IMR-90 (cell line): ENCODE data around the gene SMC4. TPM values are rescaled to one million over a fixed set of nuclear protein-coding genes. Genes with fewer than 3 reads are reported as not detected.

Experiments used
- ATAC-seq: fragments of 200-7000 bp; cut with Tn5 transposase; 2 replicates; pipeline ENCODE4 v1.9.1; 2020; ENCODE audit warnings: low read depth, mild to moderate bottlenecking, moderate library complexity
- BruUV-seq: library from RNA; stranded (reverse); fragments of 400-500 nt; replicated peaks from 2 replicates; lab custom pipeline; 2021; lab: Mats Ljungman, UMichigan
- CTCF ChIA-PET: fragments of 300-600 bp; formaldehyde crosslinking; extraction: SDS; loops from one replicate; lab custom pipeline; 2021; ENCODE audit warnings: antibody characterized with exemption; lab: Yijun Ruan, JAX
- POLR2A ChIA-PET: fragments of 300-600 bp; sonication (Branson Sonifier 250); formaldehyde crosslinking; loops from one replicate; lab custom pipeline; 2022; ENCODE audit warnings: antibody characterized with exemption; ENCODE audit not compliant: unreplicated experiment; lab: Charles Lee
- DNase-seq: peaks from one replicate; pipeline ENCODE4 v3.0.0; 2013
- H2AFZ ChIP-seq: replicated peaks from 2 replicates; pipeline ENCODE3; 2013; ENCODE audit warnings: low read length, mild to moderate bottlenecking; ENCODE audit not compliant: poor library complexity
- H2AK5ac ChIP-seq: 2 replicates; pipeline ENCODE4 v1.6.1; 2013; ENCODE audit warnings: low read depth, low read length, inconsistent platforms
- H2AK9ac ChIP-seq: replicated peaks from 2 replicates; pipeline ENCODE3; 2013; ENCODE audit warnings: mild to moderate bottlenecking, low read depth, low read length, moderate library complexity; ENCODE audit not compliant: poor library complexity
- H2BK120ac ChIP-seq: 2 replicates; pipeline ENCODE4 v1.6.1; 2013; ENCODE audit warnings: low read depth, low read length, inconsistent platforms
- H2BK15ac ChIP-seq: 3 replicates; pipeline ENCODE4 v1.6.1; 2013; ENCODE audit warnings: low read depth, low read length, inconsistent platforms
- H2BK20ac ChIP-seq: 2 replicates; pipeline ENCODE4 v1.6.1; 2013; ENCODE audit warnings: low read depth, mild to moderate bottlenecking, inconsistent platforms, low read length, moderate library complexity
- H2BK5ac ChIP-seq: 2 replicates; pipeline ENCODE4 v1.6.1; 2013; ENCODE audit warnings: mild to moderate bottlenecking, low read depth, low read length, inconsistent platforms; ENCODE audit not compliant: poor library complexity, severe bottlenecking
- H3K14ac ChIP-seq: replicated peaks from 2 replicates; pipeline ENCODE4 v1.6.1; 2013; ENCODE audit warnings: low read depth, low read length, inconsistent platforms
- H3K18ac ChIP-seq: 2 replicates; pipeline ENCODE4 v1.6.1; 2013; ENCODE audit warnings: low read depth, low read length, control low read depth
- H3K23ac ChIP-seq: 2 replicates; pipeline ENCODE4 v1.6.1; 2013; ENCODE audit warnings: low read depth, low read length, inconsistent platforms
- H3K27ac ChIP-seq: 2 replicates; pipeline ENCODE4 v1.5.1; 2013; ENCODE audit warnings: mild to moderate bottlenecking, control low read depth, low read length; ENCODE audit not compliant: insufficient read depth
- H3K27me3 ChIP-seq: 2 replicates; pipeline ENCODE4 v1.6.1; 2013; ENCODE audit warnings: low read length; ENCODE audit not compliant: control insufficient read depth, insufficient read depth
- H3K36me3 ChIP-seq: 2 replicates; pipeline ENCODE4 v1.6.1; 2013; ENCODE audit warnings: low read length, mixed read lengths; ENCODE audit not compliant: control insufficient read depth, insufficient read depth
- H3K4ac ChIP-seq: 2 replicates; pipeline ENCODE4 v1.6.1; 2013; ENCODE audit warnings: low read depth, low read length, inconsistent platforms
- H3K4me1 ChIP-seq: 2 replicates; pipeline ENCODE4 v1.6.1; 2013; ENCODE audit warnings: low read length, mixed read lengths; ENCODE audit not compliant: control insufficient read depth, insufficient read depth
- H3K4me2 ChIP-seq: 2 replicates; pipeline ENCODE4 v1.6.1; 2013; ENCODE audit warnings: low read depth, mild to moderate bottlenecking, control low read depth, low read length, moderate library complexity
- H3K4me3 ChIP-seq: 2 replicates; pipeline ENCODE4 v1.5.1; 2013; ENCODE audit warnings: low read depth, mild to moderate bottlenecking, control low read depth, low read length, moderate library complexity; ENCODE audit not compliant: insufficient read depth
- H3K56ac ChIP-seq: 2 replicates; pipeline ENCODE4 v1.6.1; 2013; ENCODE audit warnings: low read length, inconsistent platforms; ENCODE audit not compliant: insufficient read depth; ENCODE audit errors: extremely low read depth
- H3K79me1 ChIP-seq, 2 experiments: 2 replicates each; pipeline ENCODE4 v1.6.1; 2013; ENCODE audit warnings: low read length in 2 of 2, inconsistent platforms in 1 of 2, low read depth in 1 of 2
- H3K9ac ChIP-seq: 2 replicates; pipeline ENCODE4 v1.6.1; 2013; ENCODE audit warnings: low read depth, low read length, control low read depth
- H3K9me1 ChIP-seq: 2 replicates; pipeline ENCODE4 v1.6.1; 2013; ENCODE audit warnings: low read length, inconsistent platforms; ENCODE audit not compliant: insufficient read depth
- H3K9me3 ChIP-seq: 2 replicates; pipeline ENCODE4 v1.6.1; 2013; ENCODE audit warnings: low read length; ENCODE audit not compliant: control insufficient read depth, insufficient read depth
- H4K20me1 ChIP-seq: 2 replicates; pipeline ENCODE4 v1.6.1; 2013; ENCODE audit warnings: low read length, inconsistent platforms; ENCODE audit not compliant: insufficient read depth
- H4K5ac ChIP-seq: 2 replicates; pipeline ENCODE4 v1.6.1; 2013; ENCODE audit warnings: mild to moderate bottlenecking, low read depth, low read length, control low read depth
- H4K8ac ChIP-seq, 2 experiments: 2 replicates each; pipeline ENCODE4 v1.6.1; 2013; ENCODE audit warnings: low read depth in 2 of 2, low read length in 2 of 2, control low read depth in 1 of 2, inconsistent platforms in 1 of 2
- H4K91ac ChIP-seq: 2 replicates; pipeline ENCODE4 v1.6.1; 2013; ENCODE audit warnings: low read depth, low read length, inconsistent platforms; ENCODE audit not compliant: insufficient read depth
- CEBPB ChIP-seq: IDR thresholded peaks from 2 replicates; pipeline ENCODE4 v1.6.1; 2012; ENCODE audit warnings: low read depth, low read length, improper control_type of control experiment
- MAZ ChIP-seq: IDR thresholded peaks from 2 replicates; pipeline ENCODE4 v1.6.1; 2012; ENCODE audit warnings: low read depth, mild to moderate bottlenecking, low read length, improper control_type of control experiment, moderate library complexity, borderline replicate concordance
- NFE2L2 ChIP-seq: fragments of 150-350 bp; IDR thresholded peaks from 2 replicates; pipeline ENCODE4 v1.6.1; 2016; ENCODE audit warnings: low read depth, mild to moderate bottlenecking, low read length
- POLR2A ChIP-seq: IDR thresholded peaks from 2 replicates; pipeline ENCODE4 v1.6.1; 2012; ENCODE audit warnings: mild to moderate bottlenecking, low read depth, low read length
- RAD21 ChIP-seq: IDR thresholded peaks from 2 replicates; pipeline ENCODE4 v1.6.1; 2012; ENCODE audit warnings: low read length, improper control_type of control experiment
- RFX5 ChIP-seq: IDR thresholded peaks from 2 replicates; pipeline ENCODE4 v1.8.0; 2012; ENCODE audit warnings: low read depth, mild to moderate bottlenecking, low read length, moderate library complexity
- SMC3 ChIP-seq: fragments of 150-350 bp; IDR thresholded peaks from 2 replicates; pipeline ENCODE4 v1.6.1; 2016; ENCODE audit warnings: low read depth, mild to moderate bottlenecking, antibody characterized with exemption, low read length, moderate library complexity
- WGBS, 2 experiments: methylation state at CpG; one replicate each; pipeline versions ENCODE4 v1.1.5 to v1.1.7; 2013; ENCODE audit warnings: missing lambda C conversion rate in 2 of 2; ENCODE audit not compliant: insufficient read length in 1 of 2; ENCODE audit errors: extremely low coverage in 2 of 2; 5-methylcytosine and 5-hydroxymethylcytosine counted together
- dilution Hi-C: fragments of 300-500 bp; cut with HindIII; formaldehyde crosslinking; loops from one replicate; pipeline ENCODE4 v1.14.3; 2018; ENCODE audit warnings: low sequenced_read_pairs; ENCODE audit not compliant: unreplicated experiment
- in situ Hi-C: fragments of 300-500 bp; cut with MboI; formaldehyde crosslinking; loops from 3 replicates; pipeline ENCODE4 v1.14.3; 2019; ENCODE audit warnings: low sequenced_read_pairs, inconsistent platforms, mixed read lengths
- intact Hi-C: fragments of 100-400 bp; cut with micrococcal nuclease; formaldehyde crosslinking; loops from 2 replicates; pipeline ENCODE4 v1.10.0; 2022
- polyA plus RNA-seq, 3 experiments: library from polyadenylated mRNA; depleted of rRNA; stranded (reverse); fragments of >200 nt; gene quantifications; 2 replicates each; pipeline ENCODE4 v1.2.3, GENCODE V29; 2012; ENCODE audit warnings: low replicate concordance in 1 of 3
- total RNA-seq: library from RNA; depleted of rRNA; stranded (reverse); fragments of >200 nt; gene quantifications from 2 replicates; pipeline ENCODE4 v1.2.3, GENCODE V29; 2012
- TF ChIP-seq, protein P1 (sequence below): conservative IDR thresholded peaks from 2 replicates; pipeline ENCODE4 v1.5.1; 2012; ENCODE audit warnings: mild to moderate bottlenecking, low read depth, low read length, improper control_type of control experiment

The SMC4 gene
- total and polyA plus RNA-seq, 2 of the 4 experiments (the other 2 are of a cell fraction): 48.8 to 50.1 TPM

DNA sequence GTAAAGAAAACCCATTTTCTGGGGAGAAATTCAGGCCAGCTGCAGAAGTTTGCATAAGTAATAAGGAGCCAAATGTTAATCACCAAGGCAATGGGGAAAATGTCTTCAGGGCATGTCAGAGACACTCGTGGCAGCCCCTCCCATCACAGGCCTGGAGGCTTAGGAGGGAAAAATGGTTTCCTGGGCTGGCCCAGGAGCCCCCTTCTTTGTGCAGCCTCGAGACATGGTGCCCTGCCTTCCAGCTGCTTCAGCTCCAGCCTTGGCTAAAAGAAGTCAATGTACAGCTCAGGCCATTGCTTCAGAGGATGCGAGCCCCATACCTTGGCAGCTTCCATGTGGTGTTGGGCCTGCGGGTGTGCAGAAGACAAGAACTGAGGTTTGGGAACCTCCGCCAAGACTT lies 70.7 kb downstream of the SMC4 start:
- in situ Hi-C loops: no loop called here
- no TSS peak for BruUV-seq

More for the DNA sequence above, 70.7 kb downstream of the SMC4 start:
- Histone ChIP-seq H3K4me3 (no peak overlapping the region), H3K9me1 (peaks cover 5% of the 10 kb centered on the region), H3K4me1 (peaks cover 14% of the 10 kb centered on the region), H2BK20ac (no peak overlapping the region), H3K4ac (no peak overlapping the region), H4K5ac (no peak overlapping the region), H4K20me1 (no peaks in the 10 kb centered on the region), H3K56ac (no peak overlapping the region), H3K27me3 (no peaks in the 10 kb centered on the region), H3K9ac (no peak overlapping the region), H4K91ac (no peak overlapping the region), H3K18ac (no peak overlapping the region), H2BK5ac (no peak overlapping the region), H3K36me3 (no peaks in the 10 kb centered on the region), H3K79me1 (no peaks in the 10 kb centered on the region; a peak in 1 of 4 replicates), H3K27ac (no peak overlapping the region), H2AK5ac (no peak overlapping the region), H2BK15ac (no peak overlapping the region), H3K4me2 (no peak overlapping the region), H3K14ac (no peak overlapping the region), H4K8ac (no peak overlapping the region), H3K23ac (no peak overlapping the region), H2AK9ac (no peak overlapping the region), H2BK120ac (no peak overlapping the region), H2AFZ (no peak overlapping the region), H3K9me3 (peaks cover 8% of the 10 kb centered on the region)
- POLR2A ChIA-PET: no interaction called here
- WGBS, 2 experiments: 100% methylated on average over 1 of the region's 5 CpGs; no CpG with 5 or more reads in 1 of the 2 experiments
- CTCF ChIA-PET: no interaction called here
- no peak for ATAC-seq
- no peak for TF ChIP-seq MAZ
- TF ChIP-seq POLR2A: no peak
- TF ChIP-seq NFE2L2: no peak
- TF ChIP-seq RAD21: no peak
- TF ChIP-seq CEBPB: no peak
- TF ChIP-seq, protein P1, sequence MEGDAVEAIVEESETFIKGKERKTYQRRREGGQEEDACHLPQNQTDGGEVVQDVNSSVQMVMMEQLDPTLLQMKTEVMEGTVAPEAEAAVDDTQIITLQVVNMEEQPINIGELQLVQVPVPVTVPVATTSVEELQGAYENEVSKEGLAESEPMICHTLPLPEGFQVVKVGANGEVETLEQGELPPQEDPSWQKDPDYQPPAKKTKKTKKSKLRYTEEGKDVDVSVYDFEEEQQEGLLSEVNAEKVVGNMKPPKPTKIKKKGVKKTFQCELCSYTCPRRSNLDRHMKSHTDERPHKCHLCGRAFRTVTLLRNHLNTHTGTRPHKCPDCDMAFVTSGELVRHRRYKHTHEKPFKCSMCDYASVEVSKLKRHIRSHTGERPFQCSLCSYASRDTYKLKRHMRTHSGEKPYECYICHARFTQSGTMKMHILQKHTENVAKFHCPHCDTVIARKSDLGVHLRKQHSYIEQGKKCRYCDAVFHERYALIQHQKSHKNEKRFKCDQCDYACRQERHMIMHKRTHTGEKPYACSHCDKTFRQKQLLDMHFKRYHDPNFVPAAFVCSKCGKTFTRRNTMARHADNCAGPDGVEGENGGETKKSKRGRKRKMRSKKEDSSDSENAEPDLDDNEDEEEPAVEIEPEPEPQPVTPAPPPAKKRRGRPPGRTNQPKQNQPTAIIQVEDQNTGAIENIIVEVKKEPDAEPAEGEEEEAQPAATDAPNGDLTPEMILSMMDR: no peak
- TF ChIP-seq SMC3: no peak
- TF ChIP-seq RFX5: no peak
- dilution Hi-C loops: no loop called here
- intact Hi-C loops: no loop called here
- no peak for DNase-seq
